ENCODE results near the gene LPCAT1.
"Not testable (repeated sequence)": the region's sequence is repeated elsewhere in the genome, so short reads cannot be mapped to it uniquely, and the experiment has no call there.

LPCAT1 gene

DNA sequence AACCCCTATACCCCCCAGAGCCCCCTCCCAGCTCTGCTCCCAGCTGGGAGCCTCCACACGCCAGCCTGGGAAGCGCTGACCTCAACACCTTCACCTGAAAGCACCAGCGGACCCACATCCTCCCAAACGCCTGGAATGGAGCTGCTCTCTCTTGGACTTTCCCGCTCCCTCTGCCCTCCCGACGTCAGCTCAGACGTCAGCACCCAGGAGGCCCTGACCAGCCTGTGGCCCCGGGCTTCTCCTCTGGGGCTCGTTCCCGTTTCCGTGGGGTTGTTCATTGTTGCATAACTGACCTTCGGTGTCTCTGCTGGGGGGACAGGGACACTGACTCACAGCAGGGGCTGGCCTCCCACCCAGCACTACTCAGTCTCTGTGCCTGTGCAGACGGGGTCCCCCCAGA, 43.5 kb downstream of the LPCAT1 start:
- no peak for DNase-seq (ENCODE audit: low spot score)

DNA sequence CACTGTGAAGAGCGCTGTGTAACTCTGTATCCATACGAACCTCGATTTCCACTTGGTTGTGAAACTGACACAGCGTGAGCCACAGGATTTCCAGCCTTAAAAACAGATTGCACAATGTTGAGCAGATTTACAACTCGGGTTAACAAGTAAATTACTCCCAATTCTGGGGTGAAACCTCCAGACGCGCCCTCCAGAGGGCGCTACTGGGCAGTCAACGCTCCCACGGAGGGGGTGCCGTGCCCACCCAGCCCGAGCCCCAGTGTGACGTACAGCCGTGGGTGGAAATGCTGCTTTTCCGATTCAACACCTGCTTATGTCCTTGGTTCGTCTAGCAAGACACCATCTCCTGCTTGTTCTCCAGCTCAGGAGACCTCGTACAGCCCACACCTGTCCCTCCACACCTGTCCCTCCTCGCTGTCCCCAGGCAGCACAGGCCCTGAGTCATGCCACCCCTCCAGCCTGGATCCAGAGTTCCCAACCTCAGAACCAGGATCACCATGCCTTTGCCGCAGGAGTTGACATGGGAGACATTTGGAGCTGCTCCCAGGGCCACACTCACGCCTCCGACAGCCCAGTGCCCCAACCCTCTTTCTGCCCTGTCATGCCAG, 44.1 kb downstream of the LPCAT1 start:
- no peak for DNase-seq (ENCODE audit: low spot score)

DNA sequence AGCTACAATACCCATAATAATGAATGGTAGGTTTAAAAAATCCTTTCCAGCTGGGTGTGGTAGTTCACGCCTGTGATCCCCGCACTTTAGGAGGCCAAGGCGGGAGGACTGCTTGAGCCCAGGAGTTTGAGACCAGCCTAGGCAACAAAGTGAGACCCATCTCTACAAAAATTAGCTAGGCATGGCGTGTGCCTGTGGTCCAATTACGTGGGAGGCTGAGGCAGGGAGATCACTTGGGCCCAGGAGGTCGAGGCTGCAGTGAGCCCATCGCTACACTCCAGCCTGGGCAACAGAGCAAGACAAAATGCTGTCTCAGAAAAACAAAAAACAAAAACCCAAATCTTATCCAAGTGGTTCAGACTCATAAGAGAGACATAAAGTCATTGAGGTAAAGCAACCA, 44.7 kb downstream of the LPCAT1 start:
- DNase-seq (ENCODE audit: low spot score), result no peak

DNA sequence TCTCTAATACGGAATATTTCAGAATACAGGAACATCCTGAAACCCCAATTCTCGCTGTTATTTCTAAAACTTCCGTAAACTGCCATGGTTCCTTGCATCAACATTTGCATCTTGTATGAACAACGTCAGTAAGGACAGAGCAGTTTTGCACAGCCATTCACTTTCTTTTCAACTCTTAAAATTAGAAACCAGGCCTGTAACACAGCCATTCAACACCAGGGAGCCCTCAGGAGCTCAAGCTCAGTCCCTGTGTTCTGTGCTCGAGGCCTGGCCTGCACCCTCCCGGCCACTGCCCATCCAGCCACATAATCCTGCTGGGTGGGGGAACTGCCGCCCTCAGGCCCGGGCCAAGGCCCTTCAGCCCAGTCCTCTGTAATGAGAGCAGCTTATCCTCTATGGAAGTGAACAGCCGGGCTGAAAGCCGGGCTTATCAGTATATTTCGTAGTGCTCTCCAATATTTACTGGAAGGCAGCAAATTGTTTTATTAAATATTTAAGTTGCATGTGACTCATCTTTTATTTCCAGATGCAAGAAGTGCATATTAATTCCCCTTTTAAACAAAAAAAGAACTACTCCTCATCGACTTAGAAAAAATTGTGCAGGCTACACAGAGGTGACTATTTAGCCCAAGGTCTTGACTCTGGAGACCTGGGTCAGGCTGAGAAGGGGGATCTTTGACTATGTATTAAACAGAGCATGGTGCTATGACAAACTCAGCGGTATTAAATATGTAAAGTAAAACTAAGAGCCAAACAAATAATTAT, 45.3 kb downstream of the LPCAT1 start:
- DNase-seq (ENCODE audit: low spot score), result no peak

DNA sequence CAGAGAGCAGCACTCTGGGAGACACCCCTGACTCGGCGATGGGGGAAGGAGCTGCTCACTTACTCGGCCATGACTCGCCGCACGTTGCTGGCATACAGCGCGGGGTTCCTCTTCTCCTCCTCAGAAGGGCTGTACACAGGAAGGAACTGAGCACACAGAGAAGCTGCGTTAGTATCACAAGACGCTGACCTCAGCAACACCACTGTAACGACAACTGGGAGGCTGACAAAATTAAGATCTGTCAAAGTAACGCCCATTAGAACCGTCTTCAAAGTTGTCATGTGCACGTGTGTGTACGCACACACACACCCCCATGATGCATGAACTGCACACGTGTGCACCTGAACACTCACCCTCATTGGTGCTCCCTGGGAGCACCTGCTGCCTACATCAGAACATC, 46.4 kb downstream of the LPCAT1 start:
- no peak for DNase-seq (ENCODE audit: low spot score)

DNA sequence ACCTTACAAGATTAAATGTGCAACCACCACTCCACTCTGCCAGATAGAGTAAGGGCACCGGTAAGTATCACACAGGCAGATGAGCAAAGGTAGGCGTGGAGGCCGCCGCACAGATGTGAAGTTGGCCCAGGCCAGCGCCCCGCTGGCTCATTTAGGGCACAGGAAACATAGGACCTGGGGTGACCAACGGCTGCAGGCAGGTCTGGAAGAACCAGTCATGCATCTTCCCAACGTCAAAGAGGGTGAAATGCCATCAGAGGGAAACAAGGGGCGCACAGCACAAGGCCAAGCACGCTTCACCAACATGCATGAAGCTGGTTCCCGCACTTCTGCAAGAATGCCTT, 46.8 kb downstream of the LPCAT1 start:
- DNase-seq (ENCODE audit: low spot score), result no peak

DNA sequence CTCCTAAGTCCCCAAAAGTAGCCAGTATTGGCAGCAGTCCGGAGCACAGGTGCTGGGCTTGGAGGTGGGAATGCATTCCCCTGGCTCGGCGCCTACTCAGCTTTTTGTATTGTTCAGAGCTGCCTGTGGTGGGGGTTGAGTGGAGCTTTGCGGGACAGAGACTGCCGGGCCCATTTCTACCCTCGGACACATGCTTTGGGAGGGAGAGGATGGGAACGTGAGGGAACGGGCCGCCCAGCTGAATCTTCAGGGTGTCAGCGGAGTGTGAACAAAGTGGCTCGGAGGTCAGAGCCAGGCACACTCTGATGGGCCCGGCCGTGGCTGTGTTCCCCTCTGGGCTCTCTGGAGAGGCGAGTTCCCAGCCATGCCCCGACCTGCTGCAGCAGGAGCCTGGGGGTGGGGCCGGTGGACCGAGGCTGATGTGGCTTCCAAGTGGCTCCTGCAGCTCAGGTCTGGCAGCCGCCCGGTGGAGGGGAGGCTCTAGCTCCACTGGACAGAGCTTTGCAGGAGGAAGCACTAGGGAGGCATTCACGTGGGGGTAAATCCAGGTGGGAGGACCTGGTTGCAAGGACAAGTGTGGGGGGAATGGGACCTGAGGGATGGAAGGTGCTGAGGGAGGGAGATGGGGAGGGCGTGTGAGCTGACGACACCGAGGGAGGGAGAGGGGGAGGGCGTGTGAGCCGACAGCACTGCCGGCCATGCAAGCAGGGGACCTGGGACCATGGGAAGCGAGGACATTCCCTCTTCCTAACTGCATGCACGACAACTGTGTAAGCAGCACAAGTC, 47.4 kb downstream of the LPCAT1 start:
- DNase-seq (ENCODE audit: low spot score), result no peak

DNA sequence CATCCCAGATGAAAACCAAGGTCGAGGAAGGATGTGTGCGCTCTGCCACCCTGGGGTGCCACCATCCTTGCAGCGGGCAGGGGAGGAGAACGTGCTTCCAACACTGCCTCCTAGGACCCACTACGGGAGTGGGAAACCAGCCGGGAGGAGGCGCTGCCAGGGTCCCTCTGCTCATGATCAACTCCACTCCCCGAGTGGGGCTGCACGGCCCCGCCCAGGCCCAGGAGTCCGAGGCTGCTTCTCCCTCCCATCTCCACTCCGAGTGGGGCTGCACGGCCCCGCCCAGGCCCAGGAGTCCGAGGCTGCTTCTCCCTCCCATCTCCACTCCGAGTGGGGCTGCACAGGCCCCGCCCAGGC, 48.2 kb downstream of the LPCAT1 start:
- DNase-seq (ENCODE audit: low spot score), result not testable (repeated sequence)

DNA sequence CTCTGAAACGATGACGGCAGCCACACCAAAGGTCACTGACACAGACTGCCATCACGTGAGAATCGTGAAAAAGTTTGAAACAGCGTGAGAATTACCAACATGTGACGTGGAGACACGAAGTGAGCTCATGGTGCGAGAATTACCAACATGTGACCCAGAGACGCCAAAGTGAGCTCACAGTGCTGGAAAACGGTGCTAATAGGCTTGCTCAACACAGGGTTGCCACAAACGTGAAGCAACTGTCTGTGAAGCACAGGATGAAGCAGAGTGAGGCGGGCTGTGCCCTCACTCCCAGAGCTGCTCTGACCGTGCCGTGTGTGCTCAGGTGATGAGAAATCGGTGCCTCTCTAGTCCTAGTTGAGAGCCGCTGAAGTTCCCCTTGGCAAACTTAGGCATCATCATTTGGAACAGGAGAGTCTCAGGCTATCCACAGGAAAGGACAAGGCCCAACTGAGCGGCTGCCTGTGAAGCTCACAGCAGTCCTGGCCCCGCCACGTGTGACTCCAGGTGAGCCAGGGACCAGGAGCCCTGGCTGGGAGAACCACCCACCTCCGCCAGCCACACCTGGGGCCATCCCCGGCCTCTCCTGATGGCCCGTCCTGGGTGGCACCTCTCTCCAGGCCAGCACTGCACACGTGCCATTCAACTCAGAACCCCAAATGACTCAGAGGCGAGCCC, 48.8 kb downstream of the LPCAT1 start:
- no peak for DNase-seq (ENCODE audit: low spot score)

DNA sequence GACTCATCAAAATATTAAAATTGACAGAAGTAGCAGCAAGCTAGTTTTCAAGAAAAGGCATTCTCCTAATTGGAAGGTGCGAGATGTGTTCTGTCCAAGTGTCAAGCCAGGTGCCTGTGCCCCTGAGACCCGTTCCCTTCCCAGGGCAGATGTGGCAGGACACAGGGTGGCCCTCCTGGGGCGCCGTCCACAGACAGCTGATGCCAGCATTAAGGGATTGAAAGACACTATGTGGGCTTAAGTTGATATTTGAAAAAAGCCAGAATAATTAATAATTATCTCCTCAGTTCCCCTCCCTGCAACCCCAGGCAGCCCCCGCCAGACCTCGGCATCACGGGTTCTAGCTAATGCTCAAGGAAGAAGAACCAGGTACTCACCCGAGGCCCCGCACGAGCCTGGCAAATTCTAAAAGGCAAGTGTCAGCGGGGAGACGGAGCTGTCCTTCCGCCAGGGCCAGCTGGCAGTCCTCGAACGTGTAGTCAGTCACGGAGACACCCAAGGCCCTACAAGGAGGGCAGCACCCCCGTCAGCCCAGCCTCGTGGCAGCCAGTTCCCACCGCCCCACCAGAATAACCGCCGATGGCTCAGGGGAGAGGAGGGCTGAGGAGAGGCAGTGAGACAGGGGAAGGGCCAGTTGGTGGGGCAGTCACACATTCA, 49.4 kb downstream of the LPCAT1 start:
- DNase-seq (ENCODE audit: low spot score), result no peak

DNA sequence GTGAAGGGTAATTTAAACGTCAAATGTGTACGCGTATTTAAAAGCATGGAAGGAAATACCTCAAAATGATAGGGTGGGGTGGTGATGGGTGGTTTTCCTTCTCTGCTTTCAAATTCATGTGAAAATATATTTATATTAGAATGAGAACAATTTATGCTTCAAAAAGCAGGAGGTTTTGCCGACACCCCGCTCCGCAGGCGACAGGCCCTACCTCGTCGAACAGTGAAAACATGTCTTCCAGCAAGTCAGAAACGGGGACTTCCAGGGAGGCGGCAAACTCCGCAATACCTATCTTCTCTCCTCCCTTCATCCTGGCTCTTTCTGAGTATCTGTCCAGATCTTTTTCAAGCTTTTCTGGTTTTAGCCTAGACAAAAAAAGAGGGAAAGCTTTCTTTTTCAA, 50.0 kb downstream of the LPCAT1 start:
- DNase-seq (ENCODE audit: low spot score), result no peak

DNA sequence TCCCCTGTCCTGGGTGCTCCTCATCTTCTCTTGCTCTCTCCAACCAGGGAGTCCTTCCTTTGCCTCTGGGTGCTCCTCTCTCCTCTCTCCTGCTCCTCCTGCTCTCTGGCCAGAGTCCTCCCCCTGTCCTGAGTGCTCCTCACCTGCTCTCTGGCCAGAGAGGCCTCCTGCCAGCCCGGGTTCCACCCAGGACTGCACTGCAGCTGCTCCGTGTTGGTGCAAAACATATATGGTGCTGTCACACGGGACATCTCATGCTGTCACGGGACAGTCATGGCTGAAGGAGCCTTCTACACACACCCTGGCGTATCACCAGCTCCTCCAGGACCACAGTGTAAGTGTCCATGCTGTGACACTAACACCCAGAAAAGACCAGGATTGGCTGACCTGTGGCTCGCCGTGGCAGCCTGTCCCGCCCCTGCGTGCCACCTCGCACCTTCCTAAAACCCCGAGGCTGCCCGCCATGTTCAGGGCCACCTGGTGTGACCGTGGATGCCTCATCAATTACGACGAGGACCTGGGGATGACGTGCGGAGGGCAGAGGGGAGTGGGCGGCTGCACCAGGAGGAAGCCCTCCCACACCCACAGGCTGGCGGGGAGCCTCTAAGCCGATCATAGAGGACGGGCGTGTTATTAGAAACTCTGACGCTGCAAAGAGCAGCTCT, 50.7 kb downstream of the LPCAT1 start:
- DNase-seq (ENCODE audit: low spot score), result no peak

DNA sequence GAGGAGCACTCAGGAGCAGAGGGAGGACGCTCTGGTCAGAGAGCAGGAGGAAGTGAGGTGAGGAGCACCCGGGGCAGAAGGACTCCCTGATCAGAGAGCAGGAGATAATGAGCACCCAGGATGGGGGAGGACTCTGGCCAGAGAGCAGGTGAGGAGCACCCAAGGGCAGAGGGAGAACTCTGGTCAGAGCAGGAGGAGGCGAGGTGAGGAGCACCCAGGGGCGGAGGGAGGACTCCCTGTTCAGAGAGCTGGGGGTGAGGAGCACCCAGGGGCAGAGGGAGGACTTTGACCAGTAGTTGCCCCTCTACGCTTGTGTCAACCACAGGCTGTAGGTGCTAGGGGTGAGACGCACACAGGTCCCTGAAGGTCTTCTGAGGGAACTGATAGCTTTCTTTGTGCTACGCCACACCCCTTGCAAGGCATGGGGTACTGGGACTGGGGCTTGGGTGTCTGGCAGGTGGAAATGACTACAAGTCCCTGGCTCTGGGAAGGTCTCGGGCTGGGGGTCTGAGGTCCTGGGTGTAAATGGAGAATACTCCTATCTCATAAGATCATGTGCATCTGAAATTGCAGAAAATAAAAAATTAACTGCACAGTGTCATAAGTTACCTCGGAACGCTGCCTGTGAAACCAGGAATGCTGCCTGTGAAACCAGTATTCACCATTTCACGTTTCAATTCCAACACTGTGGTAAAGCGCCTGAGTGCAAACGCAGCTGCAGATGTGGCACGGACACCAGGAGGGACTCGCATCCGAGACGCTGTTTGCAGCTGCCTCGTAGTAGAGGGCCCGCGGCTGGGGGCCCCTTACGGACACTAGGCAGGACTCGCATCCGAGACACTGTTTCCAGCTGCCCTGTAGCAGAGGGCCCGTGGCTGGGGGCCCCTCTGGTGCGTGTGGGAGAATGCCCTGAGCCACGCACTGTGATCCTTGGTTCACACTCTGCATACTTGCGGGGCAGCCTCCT, 51.5 kb downstream of the LPCAT1 start:
- no peak for DNase-seq (ENCODE audit: low spot score)

DNA sequence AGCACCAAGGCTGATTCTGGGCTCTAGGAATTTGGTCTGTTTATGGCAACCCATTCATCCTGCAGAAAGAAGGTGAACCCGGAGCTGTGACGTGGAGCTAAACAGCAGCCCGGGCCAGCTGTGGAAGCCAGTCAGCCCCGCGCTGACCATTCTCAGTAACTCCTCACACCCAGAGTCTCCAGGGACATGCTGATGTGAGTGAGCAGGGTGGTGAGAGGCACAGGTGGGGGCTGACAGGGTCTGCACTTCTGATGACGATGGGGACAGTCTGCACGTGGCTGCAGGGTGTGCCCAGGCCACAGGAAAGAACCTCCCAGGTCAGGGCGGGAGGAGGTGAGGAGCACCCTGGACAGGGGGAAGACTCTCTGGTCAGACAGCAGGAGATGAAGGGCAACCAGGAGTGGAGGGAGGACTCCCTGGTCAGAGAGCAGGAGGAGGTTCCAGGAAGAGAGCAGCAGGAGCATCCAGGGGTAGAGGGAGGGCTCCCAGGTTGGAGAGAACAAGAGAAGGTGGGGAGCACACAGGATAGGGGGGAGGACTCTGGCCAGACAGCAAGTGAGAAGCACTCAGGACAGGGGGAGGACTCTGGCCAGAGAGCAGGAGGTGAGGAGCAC, 52.4 kb downstream of the LPCAT1 start:
- no peak for DNase-seq (ENCODE audit: low spot score)

DNA sequence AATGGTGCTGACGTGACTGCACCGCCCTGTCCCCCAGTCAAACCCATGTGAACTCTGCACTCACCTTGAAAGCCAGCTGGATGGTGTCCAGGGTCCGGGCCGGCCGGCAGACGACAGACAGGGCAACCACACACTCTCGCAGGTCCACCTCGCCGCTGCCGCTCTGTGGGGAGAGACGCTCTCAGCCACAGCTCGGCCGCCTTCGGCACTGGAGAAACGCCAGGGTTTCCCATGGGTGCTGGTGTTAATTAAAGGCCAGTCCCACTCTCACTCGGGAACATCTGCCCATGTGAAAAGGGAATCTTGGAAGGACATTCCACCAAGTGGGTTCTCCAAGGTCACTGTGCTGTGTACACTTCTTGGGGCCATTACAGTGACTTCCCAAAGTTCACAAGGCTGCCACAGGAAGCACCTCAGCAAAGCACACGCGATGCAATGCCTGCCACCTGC, 53.0 kb downstream of the LPCAT1 start:
- no peak for DNase-seq (ENCODE audit: low spot score)

DNA sequence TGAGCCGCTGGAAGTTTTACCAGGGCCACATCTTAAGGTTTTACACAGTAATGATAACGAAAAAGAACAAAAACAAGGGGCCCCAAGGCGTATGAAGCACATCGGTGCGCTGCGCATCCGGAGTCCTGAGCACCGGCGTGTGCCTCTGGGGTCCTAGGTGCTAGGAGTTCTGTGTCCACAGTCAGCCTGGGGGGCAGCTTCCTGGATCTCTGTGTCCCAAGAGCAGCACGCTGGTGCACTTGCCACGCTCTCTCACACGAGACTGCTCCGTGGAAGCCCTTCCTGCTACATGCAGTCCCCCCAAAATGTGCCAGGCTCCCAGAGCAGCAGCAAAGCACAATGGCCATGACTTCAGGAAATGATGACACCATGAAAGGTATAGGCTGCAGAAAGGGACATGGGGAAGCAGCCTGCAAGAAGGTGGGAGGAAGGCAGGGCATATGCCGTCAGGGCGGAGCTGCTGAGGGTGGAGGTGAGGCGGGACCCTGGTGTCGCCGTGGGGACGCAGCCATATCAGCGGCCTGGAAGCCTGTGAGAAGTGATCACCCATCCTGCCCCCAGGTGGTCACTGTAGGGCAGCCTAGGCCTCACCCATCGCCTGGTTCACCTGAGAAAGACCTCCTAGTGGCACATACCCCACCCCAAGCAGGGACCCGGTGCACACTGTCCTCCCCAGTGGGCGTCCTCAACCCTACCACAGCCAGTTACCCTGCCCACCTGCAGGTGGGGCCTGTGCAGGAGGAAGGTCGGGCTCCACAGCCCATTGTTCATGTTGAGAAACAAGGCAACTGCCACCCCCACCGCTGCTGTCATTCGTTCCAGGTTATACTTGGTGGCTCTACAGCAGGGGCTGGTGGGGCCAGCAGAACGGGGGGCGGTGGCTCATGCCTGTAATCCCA, 54.9 kb downstream of the LPCAT1 start:
- DNase-seq (ENCODE audit: low spot score), result no peak

DNA sequence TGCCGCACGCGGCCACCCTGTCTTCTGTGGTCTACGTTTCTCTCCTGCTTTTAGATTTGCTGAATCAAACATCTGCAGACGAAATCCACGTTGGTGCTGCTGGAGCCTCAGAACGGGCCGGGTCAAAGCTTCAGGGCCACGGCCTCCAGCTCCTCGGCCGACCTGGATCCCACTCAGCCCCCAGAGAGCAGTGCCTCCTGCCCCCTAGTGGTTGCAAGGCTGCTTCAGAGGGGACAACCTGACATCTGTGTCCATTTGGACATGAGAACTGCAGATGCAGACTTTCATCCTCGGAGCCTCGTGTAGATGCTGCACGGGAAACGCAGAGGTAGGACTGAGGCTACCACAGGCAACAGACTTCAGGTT, 55.5 kb downstream of the LPCAT1 start:
- no peak for DNase-seq (ENCODE audit: low spot score)

DNA sequence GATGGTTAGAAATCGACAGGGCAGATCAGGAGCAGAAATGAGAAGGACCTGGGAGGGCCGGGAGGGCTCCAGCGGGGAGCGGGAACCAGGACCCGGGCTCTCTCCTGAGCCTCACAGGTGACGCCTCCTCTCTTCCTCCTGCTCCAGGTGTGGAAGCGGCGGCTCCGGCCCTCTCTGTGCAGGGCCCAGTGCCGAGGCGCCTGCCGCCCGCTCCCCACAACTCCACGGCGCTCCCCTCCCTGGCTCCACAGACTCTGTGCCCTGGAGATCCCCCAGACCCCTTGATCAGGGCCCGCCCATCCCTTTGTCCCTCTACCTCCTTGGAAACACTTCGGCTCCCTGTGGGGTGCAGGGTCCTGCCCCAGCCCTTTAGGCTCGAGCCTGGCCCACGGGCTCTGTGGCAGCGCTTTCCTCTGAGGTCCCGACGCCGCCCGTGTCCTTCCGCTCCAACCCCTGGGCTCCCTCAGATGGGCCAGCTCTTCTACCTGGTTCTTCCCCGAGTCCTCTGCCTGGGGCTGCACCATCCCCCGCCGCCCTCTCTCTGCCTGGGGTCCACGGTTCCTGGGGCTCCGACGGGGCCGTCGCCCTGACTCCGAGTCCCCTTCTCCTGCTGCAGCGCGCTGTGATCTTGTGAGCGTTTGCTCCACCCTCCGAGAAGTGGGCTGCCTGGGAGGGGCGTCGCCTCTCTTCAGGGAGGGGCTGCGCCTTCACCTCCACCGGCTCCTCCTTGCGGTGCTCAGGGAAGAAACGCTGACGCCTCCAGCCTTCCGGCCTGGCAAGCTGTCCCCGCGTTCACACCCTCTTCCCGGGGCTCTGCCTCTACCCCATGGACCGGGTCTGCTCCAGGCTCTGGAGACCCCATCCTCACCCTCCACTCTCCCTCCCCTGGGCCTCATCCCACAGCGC, 56.2 kb downstream of the LPCAT1 start:
- DNase-seq (ENCODE audit: low spot score), result no peak

Measured in left forelimb (tissue), 1 donor.